ENCODE data around the gene SLC25A33.

DNA sequence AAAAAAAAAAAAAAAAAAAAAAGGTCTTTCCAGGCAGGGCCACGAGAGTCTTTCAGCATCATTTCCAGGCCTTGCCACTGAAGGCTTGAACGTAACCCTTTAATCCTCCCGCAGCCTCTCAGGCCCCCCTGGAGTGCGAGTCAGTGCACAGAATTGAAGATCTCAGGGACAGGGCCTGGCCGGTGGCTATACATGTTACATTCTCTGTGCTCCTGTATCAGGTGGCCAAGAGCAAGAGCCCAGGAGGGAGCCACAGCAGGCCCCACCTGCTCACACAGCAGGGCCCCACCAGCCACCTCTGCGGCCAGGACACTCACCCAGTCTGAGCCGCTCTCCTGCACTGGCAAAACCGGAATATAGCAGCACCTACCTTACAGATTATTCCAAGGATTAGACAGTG lies 34.1 kb upstream of the SLC25A33 start:
- TF ChIP-seq, protein P1, sequence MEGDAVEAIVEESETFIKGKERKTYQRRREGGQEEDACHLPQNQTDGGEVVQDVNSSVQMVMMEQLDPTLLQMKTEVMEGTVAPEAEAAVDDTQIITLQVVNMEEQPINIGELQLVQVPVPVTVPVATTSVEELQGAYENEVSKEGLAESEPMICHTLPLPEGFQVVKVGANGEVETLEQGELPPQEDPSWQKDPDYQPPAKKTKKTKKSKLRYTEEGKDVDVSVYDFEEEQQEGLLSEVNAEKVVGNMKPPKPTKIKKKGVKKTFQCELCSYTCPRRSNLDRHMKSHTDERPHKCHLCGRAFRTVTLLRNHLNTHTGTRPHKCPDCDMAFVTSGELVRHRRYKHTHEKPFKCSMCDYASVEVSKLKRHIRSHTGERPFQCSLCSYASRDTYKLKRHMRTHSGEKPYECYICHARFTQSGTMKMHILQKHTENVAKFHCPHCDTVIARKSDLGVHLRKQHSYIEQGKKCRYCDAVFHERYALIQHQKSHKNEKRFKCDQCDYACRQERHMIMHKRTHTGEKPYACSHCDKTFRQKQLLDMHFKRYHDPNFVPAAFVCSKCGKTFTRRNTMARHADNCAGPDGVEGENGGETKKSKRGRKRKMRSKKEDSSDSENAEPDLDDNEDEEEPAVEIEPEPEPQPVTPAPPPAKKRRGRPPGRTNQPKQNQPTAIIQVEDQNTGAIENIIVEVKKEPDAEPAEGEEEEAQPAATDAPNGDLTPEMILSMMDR (IDR thresholded peaks at IDR 0.05 in 8 of 11, conservative IDR thresholded peaks at IDR 0.05 in 3 of 11) = no peak
- TF ChIP-seq POLR2A (IDR thresholded peaks at IDR 0.05) (no peak), POLR2AphosphoS5 (IDR thresholded peaks at IDR 0.05) (no peak)
